Nucleus accumbens (tissue), 56 donors: ENCODE results near the gene CCDC9B.
A peak's percentile ranks its signal among the peaks of the same experiment; 100 is the strongest.

ENCODE experiments used
- DNase-seq, 56 donors: peaks; one replicate each; lab custom pipeline; 2025; lab: John Stamatoyannopoulos, UW

The CCDC9B gene

DNA sequence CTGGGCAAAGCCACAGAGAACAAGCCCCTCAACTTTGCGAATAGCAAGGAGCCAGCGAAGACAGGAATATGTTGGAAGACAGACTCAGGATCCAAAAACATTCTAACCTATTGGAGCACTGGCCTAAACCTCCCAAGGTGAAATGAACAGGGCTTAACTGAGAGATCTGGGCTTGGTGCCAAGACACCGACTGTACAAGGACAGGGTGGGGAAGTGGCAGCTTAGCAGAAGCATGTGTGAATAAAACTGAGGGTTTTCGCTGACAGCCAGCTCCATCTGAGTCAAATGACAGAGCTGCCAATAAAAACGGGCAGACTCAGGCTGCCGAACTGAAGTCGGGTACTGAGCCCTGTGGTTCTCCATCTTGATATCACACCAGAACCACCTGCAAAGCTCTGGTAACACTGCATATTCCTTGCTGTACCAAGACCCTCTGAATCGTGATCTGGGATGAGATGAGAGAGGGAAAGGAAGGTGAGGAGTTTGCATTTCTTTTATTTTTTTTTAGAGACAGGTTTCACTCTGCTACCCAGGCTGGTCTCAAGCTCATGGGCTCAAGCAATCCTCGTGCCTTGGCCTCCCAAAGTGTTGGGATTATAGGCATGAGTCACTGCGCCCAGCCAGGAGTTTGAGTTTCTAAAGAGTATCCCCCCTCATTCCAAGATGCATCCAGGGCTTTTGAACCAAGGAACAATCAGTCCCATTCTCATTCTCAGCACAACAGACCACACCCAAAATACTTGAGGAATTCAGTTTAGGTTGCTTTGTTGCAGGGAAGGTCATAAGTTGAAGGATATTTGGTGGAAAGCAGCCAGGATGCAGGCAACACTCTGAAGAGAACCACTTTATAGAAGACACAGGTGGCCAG is 27.0 kb downstream of the CCDC9B start:
- peak in 16 of 56 donors; percentile 5 to 56 (median 25) for DNase-seq

DNA sequence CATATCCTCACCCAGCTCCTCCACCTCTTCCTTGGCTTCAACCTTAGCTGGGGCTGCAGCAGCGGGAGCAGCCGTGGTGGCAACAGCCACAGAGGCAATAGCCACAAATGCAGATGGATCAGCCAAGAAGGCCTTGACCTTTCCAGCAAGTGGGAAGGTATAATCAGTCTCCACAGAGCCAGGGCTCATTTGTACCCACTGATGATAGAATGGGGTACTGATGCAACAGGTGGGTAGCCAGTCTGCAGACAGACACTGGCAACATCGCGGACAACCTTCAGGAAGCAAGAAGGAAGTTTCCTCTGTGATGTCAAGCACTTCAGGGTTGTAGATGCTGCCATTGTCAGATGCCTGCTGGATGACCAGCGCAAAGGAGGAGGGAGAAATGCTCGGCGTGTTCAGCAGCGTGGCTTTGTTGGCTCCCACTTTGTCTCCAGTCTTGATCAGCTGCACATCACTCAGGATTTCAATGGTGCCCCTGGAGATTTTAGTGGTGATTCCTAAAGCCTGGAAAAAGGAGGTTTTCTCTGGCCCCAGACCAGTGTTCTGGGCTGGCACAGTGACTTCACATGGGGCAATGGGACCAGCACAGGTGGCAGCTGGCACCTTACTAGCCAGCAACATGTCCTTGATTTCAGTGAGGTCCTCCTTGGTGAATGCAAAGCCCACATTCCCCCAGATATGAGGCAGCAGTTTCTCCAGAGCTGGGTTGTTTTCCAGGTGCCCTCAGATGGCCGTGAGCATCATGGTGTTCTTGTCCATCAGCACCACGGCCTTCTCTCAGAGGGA is 28.2 kb downstream of the CCDC9B start:
- DNase-seq: no peak

DNA sequence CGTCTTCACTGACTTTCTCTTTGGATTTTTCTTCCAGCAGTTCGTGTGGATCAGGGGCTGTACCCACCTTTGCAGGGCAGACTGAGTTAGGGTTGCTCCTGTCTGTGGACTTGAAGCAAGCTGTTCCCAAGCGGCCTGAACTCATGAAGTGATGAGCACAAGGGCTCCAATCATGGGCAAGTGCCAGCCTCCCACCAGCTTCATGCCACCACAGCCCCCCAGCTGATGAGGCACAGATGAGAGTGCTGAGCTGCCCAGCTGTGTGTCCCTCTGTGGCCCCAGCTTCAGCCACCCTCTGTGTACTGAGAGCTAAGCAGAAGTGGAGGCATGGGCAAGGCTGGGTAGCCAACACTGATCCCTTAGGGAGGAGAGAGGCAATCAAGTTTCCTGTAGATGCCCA is 29.7 kb downstream of the CCDC9B start:
- DNase-seq: no peak

DNA sequence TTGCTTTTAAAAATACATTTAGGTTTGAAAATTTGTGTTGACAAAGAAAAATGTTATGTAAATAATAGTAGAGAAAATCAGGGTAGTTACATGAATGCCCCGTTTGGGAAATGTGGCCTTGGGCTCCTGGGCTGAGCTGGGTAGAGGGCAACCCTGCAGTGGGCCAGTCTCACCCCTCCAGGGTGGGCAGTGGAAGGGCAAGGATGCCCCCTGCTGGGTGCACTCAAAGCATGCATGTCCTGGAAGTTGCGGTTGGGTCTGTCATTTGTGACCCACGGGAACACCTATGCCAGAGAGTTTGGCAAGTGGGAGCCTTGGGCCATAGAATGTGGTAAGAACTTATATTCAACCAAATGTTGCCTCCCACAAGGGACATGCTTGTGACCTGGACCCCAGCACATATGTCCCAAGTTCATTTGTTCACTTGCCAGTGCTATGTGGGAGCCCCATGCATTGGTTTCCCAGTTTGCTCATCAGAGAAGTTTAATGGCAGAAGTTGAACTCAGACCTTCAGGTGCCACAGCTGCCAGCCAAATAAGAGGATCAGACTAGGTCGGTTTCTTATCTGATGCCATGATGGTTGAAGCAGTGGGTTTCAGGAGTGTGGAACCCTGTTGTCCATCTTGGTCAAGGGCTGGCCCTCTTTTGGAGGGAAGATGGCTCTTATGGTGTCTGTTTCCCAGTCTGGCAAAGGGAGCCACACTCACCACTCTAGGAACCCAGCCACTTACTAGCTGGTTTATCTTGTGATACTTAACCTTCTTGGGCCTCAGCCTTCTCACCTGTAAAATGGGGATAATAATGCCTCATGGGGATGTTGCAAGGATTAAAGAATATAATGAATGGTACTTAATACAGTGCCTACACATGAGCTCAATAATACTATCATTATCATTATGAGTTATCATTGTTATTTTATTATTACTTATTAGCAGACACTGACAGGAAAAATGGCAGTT is 30.5 kb downstream of the CCDC9B start:
- peak in 24 of 56 donors; percentile 6 to 60 (median 32) for DNase-seq

DNA sequence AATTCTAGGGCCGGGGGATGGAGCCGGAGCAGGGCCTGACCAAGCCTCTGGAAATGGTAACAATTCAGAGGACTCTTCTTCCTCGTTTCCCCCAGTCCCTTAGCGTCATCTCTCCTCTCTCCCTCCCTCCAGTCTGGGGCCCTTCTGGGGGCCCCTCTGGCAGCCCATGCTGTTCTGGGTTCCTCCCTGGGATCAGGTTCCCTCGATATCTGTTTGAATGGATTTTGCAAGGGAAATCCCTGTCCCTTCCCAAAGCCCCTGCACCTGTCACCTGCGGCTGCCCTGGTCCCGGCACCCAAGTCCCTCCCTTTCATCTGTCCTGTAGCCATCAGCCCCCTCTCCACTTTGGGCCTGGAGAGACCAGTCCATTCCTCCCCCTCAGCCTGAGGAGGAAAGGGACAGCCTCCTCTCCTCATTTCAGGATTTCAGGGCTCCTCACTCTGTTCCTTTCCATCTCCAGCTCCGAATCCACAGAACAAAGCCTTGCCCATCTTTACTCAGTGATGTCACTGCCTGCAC is 31.3 kb downstream of the CCDC9B start:
- no peak for DNase-seq

DNA sequence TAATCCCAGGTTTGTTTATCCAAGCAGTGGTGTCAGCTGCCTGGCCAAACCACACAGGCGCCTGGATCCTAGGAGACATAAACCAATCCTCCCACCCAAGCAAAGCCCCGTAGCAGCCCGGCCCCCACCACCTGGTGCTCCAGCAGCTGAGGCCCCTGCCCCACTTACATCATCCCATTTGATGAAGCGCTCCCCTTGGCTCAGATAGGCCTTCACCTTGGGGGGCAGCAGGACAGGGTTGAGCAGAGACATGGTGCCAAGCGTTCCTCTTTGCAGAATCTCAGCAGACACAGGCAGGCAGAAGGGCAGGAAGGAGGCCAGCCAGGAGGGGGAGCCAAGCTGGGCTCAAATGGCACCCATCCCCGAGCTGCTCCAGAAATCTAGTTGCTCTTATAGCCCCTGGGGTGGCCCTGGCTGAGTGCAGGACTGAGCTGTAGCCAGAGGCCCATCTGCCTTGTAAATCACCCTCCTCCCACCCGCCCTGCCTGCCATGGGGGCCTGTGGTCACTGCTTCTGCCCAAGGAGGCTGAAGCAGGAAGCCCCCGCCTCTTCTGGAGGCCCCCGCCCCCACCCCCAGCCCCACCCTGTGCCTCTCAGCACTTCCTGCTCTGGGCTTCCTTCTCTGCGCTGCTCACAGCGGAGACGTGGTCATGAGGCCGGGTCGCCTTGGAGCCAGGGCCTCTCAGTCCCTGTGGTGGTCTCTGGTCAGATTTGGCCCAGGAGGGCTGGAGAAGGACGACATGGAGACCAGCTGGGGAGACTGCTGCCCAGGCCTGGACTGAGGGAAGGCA is 33.1 kb downstream of the CCDC9B start, which contains the start of gene PLCB2:
TSS of gene PLCB2 (minus strand) at position 515 of the 791 bp plus-strand sequence. CDS start at position 252, 263 bp downstream.
- peak in 15 of 56 donors; percentile 12 to 47 (median 24) for DNase-seq

DNA sequence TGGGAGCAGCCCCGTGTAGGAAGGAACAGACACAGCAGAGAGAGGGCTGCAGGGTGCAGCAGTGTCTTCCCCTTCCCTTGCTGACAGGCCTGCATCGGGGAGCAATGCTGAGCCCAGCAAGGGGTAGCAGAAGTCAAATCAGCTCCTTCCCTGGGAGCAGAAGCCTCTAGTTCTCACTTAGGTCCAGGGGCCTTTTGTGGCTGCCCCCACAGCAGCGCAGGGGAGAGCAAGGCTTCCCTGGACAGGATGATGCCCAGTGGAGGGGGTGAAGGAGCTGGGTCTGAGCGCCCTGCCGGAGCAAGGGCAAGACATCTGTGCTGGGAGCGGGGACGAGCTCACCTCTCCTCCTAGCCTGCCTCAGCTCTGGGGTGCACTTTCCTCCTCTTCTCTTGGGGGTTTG is 33.8 kb downstream of the CCDC9B start:
- DNase-seq: no peak

DNA sequence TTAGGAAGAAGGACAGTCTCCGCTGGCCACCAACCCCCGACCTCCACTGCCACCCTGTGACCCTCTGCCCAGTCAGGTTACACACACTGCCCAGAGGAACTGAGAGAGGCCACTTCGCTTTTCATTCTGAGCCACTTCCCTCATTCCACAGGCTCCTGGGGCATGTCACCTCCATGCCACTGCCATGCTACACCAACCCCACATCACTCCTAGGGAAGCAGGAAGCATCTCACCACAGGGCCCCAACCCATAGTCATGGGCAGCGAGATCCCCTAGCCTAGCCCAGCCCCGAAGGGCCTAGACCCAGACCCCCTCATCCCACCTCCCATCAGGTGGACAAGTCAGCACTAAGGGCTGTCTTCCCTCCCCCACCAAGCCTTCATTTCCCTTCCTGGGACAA is 34.4 kb downstream of the CCDC9B start:
- DNase-seq: peak in 9 of 56 donors; percentile 11 to 38 (median 21)

DNA sequence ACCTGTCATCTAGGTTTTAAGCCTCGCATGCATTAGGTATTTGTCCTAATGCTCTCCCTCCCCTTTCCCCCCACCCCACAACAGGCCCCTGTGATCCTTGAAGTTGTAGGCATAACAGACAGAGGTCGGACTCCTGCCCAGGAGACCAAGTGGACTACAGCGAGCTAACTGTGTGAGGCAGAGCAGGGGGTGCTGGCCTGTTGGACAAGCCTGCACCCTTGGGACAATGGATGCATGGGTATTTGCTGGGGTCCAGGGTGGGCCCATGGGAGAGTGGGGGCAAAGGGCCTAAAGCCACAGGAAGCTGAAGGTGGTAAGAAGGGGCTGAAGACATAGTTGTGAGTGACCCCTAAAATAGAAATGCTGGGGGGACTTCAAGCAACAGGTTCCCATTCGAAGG is 35.5 kb downstream of the CCDC9B start:
- DNase-seq: no peak

DNA sequence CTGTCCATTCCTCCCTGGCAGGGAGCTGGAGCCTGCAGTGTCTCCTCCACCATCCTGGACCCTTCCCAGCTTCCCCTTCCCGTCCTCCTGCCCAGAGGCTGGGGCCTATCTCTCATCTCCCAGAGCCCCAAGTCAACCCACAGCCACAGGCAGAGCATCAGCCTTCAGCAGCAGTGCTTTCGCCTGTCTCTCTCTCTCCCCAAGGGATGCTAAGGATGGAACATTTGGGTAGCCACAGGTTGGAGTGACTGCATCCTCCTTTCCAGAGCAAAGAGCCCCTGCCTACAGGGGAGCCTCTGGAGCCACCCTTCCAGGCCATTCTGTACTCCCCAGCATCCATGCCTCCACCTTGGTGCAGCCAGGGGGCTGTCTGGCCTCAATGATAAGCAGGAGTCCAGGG is 37.2 kb downstream of the CCDC9B start:
- DNase-seq: no peak

DNA sequence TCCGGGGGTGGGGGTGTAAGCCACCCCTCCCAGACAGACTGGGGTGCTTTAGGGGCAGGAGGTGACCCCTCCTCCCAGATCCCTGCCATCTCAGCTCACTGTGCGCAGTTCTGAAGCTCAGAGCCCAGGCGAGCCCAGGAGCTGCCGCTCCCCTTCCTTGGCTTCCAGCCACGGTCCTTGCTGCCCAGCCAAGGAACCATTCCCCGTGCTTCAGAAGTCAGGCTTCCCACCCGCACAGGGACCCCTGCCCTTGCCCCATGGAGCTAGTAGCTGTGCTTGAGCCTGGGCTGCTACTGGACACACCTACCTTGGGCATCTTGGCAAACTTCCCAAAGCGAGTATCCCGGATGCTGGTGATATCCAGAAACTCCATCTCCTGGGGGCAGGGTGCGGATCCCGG is 37.8 kb downstream of the CCDC9B start:
- DNase-seq: no peak

DNA sequence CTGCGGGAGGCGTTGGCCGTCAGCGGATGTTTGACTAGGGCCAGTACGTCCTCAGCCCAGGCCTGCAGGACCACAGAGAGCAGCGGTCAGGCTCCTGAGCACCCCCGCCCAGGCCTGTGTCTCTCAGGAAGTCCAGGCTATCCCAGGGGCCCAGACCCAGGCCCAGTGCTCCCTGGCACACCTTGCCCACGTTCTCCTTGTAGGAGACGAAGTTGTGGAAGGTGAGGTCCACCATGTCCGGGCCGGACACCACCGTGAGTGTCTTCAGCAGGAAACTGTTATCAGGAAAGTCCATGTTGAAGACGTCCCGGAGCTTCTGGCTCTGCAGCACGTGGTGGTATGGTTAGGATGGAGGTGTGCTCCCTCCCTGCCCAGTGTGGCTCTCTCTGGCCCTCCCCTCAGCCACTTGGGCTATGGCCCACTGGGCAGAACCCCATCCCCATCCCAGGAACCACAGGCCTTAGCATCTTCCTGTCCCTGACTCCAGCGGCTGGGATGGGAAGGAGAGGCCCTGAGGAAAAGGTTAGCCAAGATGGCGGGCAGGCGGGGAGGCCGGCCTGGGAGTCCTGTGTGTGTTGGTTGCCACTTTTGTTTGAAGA is 38.4 kb downstream of the CCDC9B start:
- no peak for DNase-seq

DNA sequence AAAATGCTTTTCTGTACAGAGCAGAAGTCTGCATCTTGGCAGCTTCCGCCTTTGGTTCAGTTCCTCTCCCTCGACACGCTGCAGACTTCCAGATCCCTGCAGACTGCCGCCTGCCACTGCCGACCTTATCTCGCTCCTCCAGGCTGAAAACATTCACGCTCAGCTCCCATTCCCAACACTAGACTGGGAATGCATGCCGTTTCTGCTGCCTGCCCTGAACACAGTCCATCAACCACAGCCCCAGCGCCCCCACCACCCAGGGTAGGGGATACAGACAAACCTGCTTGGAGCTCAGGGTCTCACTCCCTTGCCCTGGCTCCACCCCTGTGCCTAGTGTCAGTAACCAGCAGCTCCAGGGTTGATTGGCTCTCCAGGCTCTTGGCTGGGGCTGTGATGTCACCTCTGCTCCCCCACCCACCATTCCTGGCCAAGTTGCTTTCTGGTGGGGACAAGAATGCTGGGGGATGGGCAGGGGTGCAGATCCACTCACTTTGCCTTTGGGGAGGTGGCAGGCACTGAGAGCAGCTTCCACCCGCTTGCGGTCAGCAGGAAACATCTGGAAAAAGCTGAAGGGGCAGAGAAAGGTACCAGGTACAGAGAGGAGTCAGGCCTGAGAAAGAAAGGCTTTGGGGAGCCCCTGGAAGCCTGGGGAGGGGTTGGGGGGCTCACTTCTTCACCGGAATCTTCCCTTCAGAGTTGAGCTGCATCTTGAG is 39.1 kb downstream of the CCDC9B start:
- DNase-seq: peak in 15 of 56 donors; percentile 13 to 58 (median 35)

DNA sequence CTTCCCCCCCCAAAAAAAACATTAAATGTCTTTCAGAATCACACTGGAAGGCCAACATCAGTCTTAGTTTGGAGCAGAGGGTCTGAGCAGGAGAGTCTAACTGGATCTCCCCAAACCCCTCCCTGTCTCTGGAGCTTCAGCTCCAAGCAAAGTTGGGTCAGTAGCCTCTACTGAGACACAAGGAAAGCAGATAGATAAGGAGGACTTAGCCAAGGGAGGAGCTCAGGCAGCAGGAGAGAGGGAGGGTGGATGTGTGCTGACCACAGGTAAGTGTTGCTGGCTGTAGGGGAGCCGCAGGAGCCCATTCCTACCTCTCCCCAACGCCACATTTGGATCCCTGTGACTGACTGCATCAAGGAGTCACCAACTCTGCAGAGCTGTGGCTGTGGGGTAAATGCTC is 40.0 kb downstream of the CCDC9B start:
- DNase-seq: no peak

DNA sequence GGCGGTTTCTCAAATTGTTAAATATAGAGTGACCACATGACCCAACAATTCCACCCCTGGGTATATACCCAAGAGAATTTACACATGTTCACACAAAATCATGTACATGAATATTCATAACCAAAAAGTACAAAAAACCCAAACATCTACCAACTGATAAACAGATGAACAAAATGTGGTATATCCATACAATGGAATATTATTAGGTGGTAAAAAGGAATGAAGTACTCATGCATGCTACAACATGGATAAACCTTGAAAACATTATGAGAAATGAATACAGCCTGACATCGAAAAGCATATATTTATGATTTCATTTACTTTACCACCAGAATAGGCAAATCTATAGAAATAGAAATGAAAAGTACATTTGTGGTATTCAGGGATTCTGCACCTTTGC is 40.4 kb downstream of the CCDC9B start:
- DNase-seq: no peak

DNA sequence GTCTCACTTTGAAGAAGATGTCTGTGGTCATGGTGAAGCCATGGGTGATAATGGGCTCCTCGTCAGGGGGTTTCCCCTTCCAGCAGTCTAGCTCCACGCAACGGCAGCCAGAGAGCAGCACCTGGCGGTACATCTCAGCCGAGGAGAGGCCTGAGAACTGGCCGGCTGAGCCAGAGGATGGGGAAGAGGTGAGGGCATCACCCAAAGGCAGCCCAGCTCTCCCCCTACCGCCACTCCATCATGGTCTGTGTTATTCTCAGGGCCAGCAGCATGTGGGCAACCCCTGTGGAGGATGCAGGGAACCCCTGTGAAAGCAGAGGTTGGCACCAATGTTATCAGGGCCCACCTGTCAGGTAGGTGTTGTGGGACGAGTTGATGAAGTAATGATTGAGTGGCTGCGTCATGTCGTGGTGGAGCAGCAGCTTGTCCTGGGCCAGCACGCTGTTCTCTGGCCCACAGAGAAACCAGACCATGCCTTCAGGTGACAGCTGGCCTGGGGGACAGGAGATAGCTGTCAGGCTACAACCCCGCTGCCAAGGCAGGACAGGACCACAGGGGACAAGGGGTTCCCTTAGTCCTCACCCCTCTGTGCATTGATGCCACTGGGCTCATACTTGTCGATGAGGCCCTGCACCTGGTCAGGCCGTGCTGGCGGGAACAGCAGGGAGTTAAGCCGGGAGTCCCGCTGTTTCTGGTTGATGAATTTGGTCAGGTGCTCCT is 42.4 kb downstream of the CCDC9B start:
- no peak for DNase-seq

DNA sequence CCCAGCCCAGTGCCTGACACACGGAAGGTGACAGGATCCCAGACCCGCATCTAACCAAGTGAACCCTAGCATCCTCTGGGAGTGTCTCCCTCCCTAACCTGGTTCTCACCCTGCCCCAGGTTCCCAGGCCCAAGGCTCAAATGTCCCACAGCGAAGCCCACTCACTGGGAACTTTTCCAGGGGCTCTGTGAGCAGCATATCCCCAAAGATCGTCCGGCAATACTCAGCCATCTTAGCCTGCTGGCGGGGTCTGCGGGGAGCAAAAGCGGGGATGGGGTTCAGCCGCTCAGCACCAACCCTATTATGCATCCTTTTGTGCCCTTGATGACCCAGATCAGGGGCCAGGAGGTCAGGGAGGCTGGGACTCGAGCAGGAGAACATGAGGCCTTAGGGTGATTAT is 43.4 kb downstream of the CCDC9B start:
- DNase-seq: no peak
